ENCODE results near the gene EGR4.

DNA sequence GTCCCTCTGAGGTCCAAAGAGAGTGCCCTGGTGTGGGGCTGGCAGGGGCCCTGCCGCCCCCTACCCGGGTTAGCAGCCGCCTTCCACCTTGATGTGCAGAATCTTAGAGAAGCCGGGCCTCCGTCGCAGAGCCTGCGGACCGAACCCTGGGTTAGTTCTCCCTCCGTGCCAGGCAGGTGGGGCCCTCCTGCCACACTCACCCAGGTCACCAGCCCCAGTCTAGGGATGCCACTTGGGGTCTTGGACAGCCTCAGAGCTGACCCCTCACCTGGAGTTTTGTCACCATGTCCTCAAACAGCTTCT, 34.5 kb downstream of the EGR4 start:
- no peak for TF ChIP-seq ESRRG (CRISPR knock-in tag; IDR thresholded peaks at IDR 0.05)
- no peak for TF ChIP-seq ARNTL (CRISPR knock-in tag; IDR thresholded peaks at IDR 0.05; ENCODE audit: borderline replicate concordance, low read depth)
- no peak for TF ChIP-seq ZFP30 (CRISPR knock-in tag; IDR thresholded peaks at IDR 0.05)
